Lower lobe of right lung (tissue), 2 donors: Measurements from ENCODE around the gene VSIG8. TPM values are rescaled to one million over a fixed set of nuclear protein-coding genes. Genes with fewer than 3 reads are reported as not detected.

Experiments
- ATAC-seq, 2 donors: fragments of 200-7000 bp; cut with Tn5 transposase; one replicate each; pipeline ENCODE4 v1.9.1; 2020 to 2022; ENCODE audit warnings: mild to moderate bottlenecking in 2 of 2, moderate library complexity in 2 of 2
- DNase-seq: peaks from one replicate; pipeline ENCODE4 v3.0.0-alpha.2; 2020
- H3K27ac ChIP-seq: fragments of 200-600 bp; one replicate; pipeline ENCODE4 v1.8.0; 2022
- H3K27me3 ChIP-seq: fragments of 200-600 bp; one replicate; pipeline ENCODE4 v1.8.0; 2022; ENCODE audit warnings: low read depth
- H3K36me3 ChIP-seq: fragments of 200-600 bp; one replicate; pipeline ENCODE4 v1.8.0; 2022; ENCODE audit warnings: mild to moderate bottlenecking
- H3K4me1 ChIP-seq: fragments of 200-600 bp; one replicate; pipeline ENCODE4 v1.8.0; 2022
- H3K4me3 ChIP-seq: fragments of 200-600 bp; one replicate; pipeline ENCODE4 v1.8.0; 2022; ENCODE audit warnings: mild to moderate bottlenecking
- H3K9me3 ChIP-seq: fragments of 200-600 bp; one replicate; pipeline ENCODE4 v1.8.0; 2022
- CTCF ChIP-seq: fragments of 200-600 bp; IDR thresholded peaks from one replicate; pipeline ENCODE4 v1.8.0; 2022; ENCODE audit warnings: antibody characterized with exemption, mild to moderate bottlenecking
- intact Hi-C: fragments of 100-400 bp; cut with DNase I; formaldehyde crosslinking; loops from one replicate; pipeline ENCODE4 v1.11.0; 2022
- total RNA-seq: library from RNA; stranded (reverse); fragmentation: NEBNext Ultra II Directional; extraction: Animal tissue kit (Norgen Biotek cat#: 25700); gene quantifications from one replicate; pipeline ENCODE4 v1.2.1, GENCODE V29; 2021
- donor health status: DM: no; HTN: yes; CAD: no; lungs with severe emphysema.

VSIG8 gene
- total RNA-seq, 1 donor from 2014 or later, result 0.35 TPM

GRCh38 chr1:159827102-159827490 lies 35.4 kb downstream of the VSIG8 start:
- Histone ChIP-seq H3K27ac (peak overlapping the region; percentile 38), H3K36me3 (no peaks in the 10 kb centered on the region), H3K9me3 (no peaks in the 10 kb centered on the region), H3K4me1 (peaks cover 59% of the 10 kb centered on the region), H3K27me3 (no peaks in the 10 kb centered on the region), H3K4me3 (peak overlapping the region; percentile 45)
- peak in 1 of 2 donors; percentile 15 for ATAC-seq
- intact Hi-C loops, result no loop called here
- TF ChIP-seq CTCF, result no peak
- peak; percentile 39 for DNase-seq

- Histone ChIP-seq H3K4me3 (peak within 1 kb of the TSS; percentile 45), H3K4me1 (peaks cover 59% of the 10 kb centered on the region), H3K27me3 (no peaks in the 10 kb centered on the region), H3K36me3 (no peaks in the 10 kb centered on the region), H3K9me3 (no peaks in the 10 kb centered on the region), H3K27ac (peak within 1 kb of the TSS; percentile 38)
- DNase-seq (peak; percentile 72), ATAC-seq (peak; percentile 64 to 74)
- intact Hi-C loops, result no loop called here
- no peak for TF ChIP-seq CTCF
Measured at GRCh38 chr1:159826441-159827101, 35.9 kb downstream of the VSIG8 start, which contains the start of gene SLAMF8. TSS of gene SLAMF8 (plus strand) at chr1:159826873. CDS start at chr1:159826899, 26 bp downstream.

DNA sequence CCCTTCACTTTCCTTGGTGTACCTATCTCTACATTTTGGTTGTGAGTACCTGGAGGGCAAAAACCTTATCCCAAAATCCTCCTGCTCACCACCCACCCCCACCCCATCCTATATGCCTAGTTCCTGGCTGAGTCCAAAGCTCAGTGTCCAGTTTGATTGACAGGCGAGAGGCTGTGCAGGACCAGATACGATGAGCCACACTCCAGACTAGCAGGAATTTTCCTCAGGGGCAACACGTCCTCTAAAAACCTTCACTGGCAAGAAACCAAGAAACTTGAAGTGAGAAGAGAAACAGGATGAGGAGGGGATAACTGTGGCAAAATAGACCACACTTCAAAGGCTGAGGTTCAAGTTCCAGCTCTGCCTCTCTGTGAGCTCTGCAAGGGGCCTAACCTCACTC lies 36.9 kb downstream of the VSIG8 start:
- intact Hi-C loops, result no loop called here
- no peak overlapping the region for H3K4me3 ChIP-seq
- H3K36me3 ChIP-seq, result no peaks in the 10 kb centered on the region
- no peaks in the 10 kb centered on the region for H3K27me3 ChIP-seq
- ATAC-seq, result no peak
- H3K4me1 ChIP-seq, result peaks cover 57% of the 10 kb centered on the region
- H3K27ac ChIP-seq, result peak overlapping the region; percentile 7
- DNase-seq, result no peak
- no peak for TF ChIP-seq CTCF
- H3K9me3 ChIP-seq, result no peaks in the 10 kb centered on the region

DNA sequence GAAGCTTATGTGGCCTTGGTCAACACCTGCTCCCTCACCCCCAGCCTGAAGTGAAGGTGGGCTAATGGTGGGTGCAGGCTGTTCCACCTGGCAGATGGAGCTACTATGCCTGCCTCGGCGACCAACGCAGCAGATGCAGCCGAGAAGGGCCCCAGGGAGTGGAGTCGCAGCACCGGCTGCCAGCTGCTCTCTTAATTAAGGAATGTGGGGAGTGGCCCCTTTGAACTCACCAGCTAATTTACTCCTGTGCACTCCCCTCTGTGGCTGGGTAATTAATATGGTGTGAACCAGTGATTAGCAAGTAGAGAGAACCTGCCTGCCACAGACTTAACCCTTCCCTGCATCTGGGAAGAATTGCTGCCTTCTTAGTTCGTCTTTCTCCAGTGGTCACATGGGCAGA lies 39.1 kb downstream of the VSIG8 start:
- H3K27ac ChIP-seq, result no peak overlapping the region
- ATAC-seq (no peak), DNase-seq (no peak)
- no peak for TF ChIP-seq CTCF
- intact Hi-C loops, result no loop called here
- H3K27me3 ChIP-seq, result no peaks in the 10 kb centered on the region
- peaks cover 36% of the 10 kb centered on the region for H3K4me1 ChIP-seq
- no peaks in the 10 kb centered on the region for H3K36me3 ChIP-seq
- no peaks in the 10 kb centered on the region for H3K9me3 ChIP-seq
- H3K4me3 ChIP-seq, result no peak overlapping the region

DNA sequence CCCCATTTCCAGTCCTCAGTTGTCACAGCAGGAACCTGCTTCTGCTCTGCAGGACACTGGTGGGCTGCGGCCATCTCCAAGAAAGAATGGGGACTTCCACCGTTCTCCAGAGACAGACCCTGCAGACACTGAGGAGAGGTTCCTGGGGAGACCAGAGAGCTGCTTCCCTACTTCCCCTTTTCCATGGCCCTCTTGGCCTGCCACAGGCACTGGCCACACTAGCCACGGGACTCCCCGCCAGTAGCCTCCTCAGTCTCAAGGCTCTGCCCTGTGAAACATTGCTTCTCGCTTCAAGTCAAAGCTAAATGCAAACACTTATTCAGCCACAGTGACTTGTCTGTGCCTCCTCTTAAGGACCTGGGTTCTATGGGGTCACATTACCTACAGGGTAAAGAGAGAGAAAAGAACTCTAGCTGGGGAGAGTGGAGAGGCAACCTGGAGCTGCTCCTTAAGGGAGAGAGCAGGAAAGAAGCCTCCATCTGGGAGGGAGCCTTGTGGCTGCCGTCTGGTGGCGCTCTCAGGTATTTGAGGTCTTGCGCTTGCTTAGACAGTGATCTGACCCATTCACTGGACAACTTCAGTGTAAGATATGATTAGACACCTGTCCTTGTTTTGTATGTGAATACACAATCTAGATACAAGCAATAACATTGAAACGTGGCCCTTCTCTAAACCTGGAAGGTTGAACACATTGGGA lies 41.1 kb downstream of the VSIG8 start:
- Histone ChIP-seq H3K27me3 (no peaks in the 10 kb centered on the region), H3K4me3 (no peak overlapping the region), H3K27ac (no peak overlapping the region), H3K36me3 (no peaks in the 10 kb centered on the region), H3K9me3 (no peaks in the 10 kb centered on the region), H3K4me1 (peaks cover 17% of the 10 kb centered on the region)
- DNase-seq, result peak; percentile 49
- no peak for TF ChIP-seq CTCF
- intact Hi-C loops, result no loop called here
- ATAC-seq, result peak; percentile 66 to 83
